Measurements from ENCODE around the gene EIPR1.

- TF ChIP-seq CTCF (IDR thresholded peaks at IDR 0.05) (no peak), POLR2A (IDR thresholded peaks at IDR 0.05) (no peak), POLR2AphosphoS5 (IDR thresholded peaks at IDR 0.05) (no peak), EP300 (IDR thresholded peaks at IDR 0.05; ENCODE audit: low read depth) (no peak)
Observed at GRCh38 chr2:3307901-3308300, 69.7 kb downstream of the EIPR1 start.
